A549 (cell line): ENCODE results near the gene FOXP1. TPM values are rescaled to one million over a fixed set of nuclear protein-coding genes. Genes with fewer than 3 reads are reported as not detected.

Experiments
- ATAC-seq, 2 experiments: fragments of 200-7000 bp in 1 of 2; fragments of >200 bp in 1 of 2; cut with Nextera tagmentation in 1 of 2; cut with Tn5 transposase in 1 of 2; 3 replicates each; pipeline versions ENCODE4 v1.8.0 to v1.9.1; 2018 to 2020; ENCODE audit warnings: mild to moderate bottlenecking in 1 of 2, moderate library complexity in 1 of 2
- CTCF ChIA-PET: fragments of 300-600 bp; sonication (Branson Sonifier 250); formaldehyde crosslinking; extraction: SDS; loops from one replicate; lab custom pipeline; 2021; ENCODE audit warnings: antibody characterized with exemption, inconsistent platforms; lab: Yijun Ruan, JAX
- POLR2A ChIA-PET: fragments of 350-600 bp; formaldehyde crosslinking; extraction: SDS; loops from one replicate; lab custom pipeline; 2021; ENCODE audit warnings: antibody characterized with exemption, inconsistent platforms; lab: Yijun Ruan, JAX
- DNase-seq, 2 experiments: peaks; one replicate each; pipeline versions ENCODE4 v3.0.0 to v3.0.0-alpha.2; 2011 to 2016; ENCODE audit warnings: low read depth in 1 of 2, low spot score in 1 of 2
- FAIRE-seq: peaks from 2 replicates; lab custom pipeline; 2011; peaks lifted over from hg19 to GRCh38; lab: Jason Lieb, UNC
- H3K27ac ChIP-seq, 2 experiments: fragments of >200 bp; sonication (Bioruptor Twin); formaldehyde crosslinking; 3 replicates each; pipeline ENCODE4 v1.5.1; 2016 to 2017
- H3K4me1 ChIP-seq: fragments of >200 bp; sonication (Bioruptor Twin); formaldehyde crosslinking; 3 replicates; pipeline ENCODE4 v1.6.1; 2016
- H3K4me2 ChIP-seq: fragments of >200 bp; sonication (Bioruptor Twin); formaldehyde crosslinking; 3 replicates; pipeline ENCODE4 v1.6.1; 2016
- H3K4me3 ChIP-seq: fragments of >200 bp; sonication (Bioruptor Twin); formaldehyde crosslinking; 3 replicates; pipeline ENCODE4 v1.5.1; 2016
- H3K9me3 ChIP-seq: fragments of >200 bp; sonication (Bioruptor Twin); formaldehyde crosslinking; 3 replicates; pipeline ENCODE4 v1.6.1; 2016
- CBX2 ChIP-seq: fragments of 200-600 bp; sonication (generic); IDR thresholded peaks from 2 replicates; pipeline ENCODE4 v1.6.1; 2016; ENCODE audit warnings: low read depth, mild to moderate bottlenecking, borderline replicate concordance
- CBX8 ChIP-seq: fragments of 200-600 bp; sonication (generic); IDR thresholded peaks from 2 replicates; pipeline ENCODE4 v1.6.1; 2016
- CHD4 ChIP-seq: fragments of 200-600 bp; sonication (generic); IDR thresholded peaks from 2 replicates; pipeline ENCODE4 v1.6.1; 2016; ENCODE audit warnings: antibody characterized with exemption, mild to moderate bottlenecking, borderline replicate concordance
- FOSL2 ChIP-seq, 2 experiments: fragments of 450-650 bp in 1 of 2; fragments of >200 bp in 1 of 2; sonication (Bioruptor Twin) in 1 of 2; formaldehyde crosslinking; IDR thresholded peaks; 2 replicates each; pipeline versions ENCODE4 v1.5.0 to v1.6.1; 2016 to 2020; ENCODE audit warnings: mild to moderate bottlenecking in 1 of 2, moderate library complexity in 1 of 2
- HDAC2 ChIP-seq: fragments of 200-600 bp; sonication (generic); IDR thresholded peaks from 2 replicates; pipeline ENCODE4 v1.6.1; 2016
- HEYL ChIP-seq: fragments of 250-450 bp; sonication (Bioruptor Pico); IDR thresholded peaks from 2 replicates; pipeline ENCODE4 v1.8.0; 2021; ENCODE audit warnings: mild to moderate bottlenecking, moderate library complexity
- MAZ ChIP-seq: fragments of 150-350 bp; IDR thresholded peaks from 2 replicates; pipeline ENCODE4 v1.6.1; 2014; ENCODE audit warnings: antibody characterized with exemption, low read depth, low read length, borderline replicate concordance
- NFE2L2 ChIP-seq: fragments of 150-350 bp; conservative IDR thresholded peaks from 2 replicates; pipeline ENCODE4 v1.6.1; 2014; ENCODE audit warnings: low read length
- POLR2A ChIP-seq: IDR thresholded peaks from 2 replicates; pipeline ENCODE4 v1.6.1; 2012; ENCODE audit warnings: mild to moderate bottlenecking, low read length
- POLR2AphosphoS2 ChIP-seq: conservative IDR thresholded peaks from 2 replicates; pipeline ENCODE4 v1.6.1; 2012; ENCODE audit warnings: low read length, improper control_type of control experiment, inconsistent platforms
- RFX5 ChIP-seq: fragments of 450-650 bp; IDR thresholded peaks from 2 replicates; pipeline ENCODE4 v1.7.1; 2014; ENCODE audit warnings: antibody characterized with exemption, mild to moderate bottlenecking, moderate library complexity
- RNF2 ChIP-seq: fragments of 200-600 bp; sonication (generic); IDR thresholded peaks from 2 replicates; pipeline ENCODE4 v1.6.1; 2016; ENCODE audit warnings: low read depth, mild to moderate bottlenecking, antibody characterized with exemption, moderate library complexity, borderline replicate concordance
- whole genome bisulfite sequencing: methylation state at CpG from one replicate; pipeline ENCODE4 v1.1.6; 2017; ENCODE audit errors: missing lambda C conversion rate; 5-methylcytosine and 5-hydroxymethylcytosine counted together
- polyA plus RNA-seq, 4 experiments: library from polyadenylated mRNA; depleted of rRNA in 3 of 4; stranded (reverse); fragments of >200 nt; fragmentation: RNase III in 1 of 4; extraction: RNeasy Plus Mini Kit Qiagen cat#74134 plus additional on column Dnase treatment in 1 of 4; gene quantifications; 2 replicates in 3 of 4; 3 replicates in 1 of 4; pipeline ENCODE4 v1.2.3, GENCODE V29; 2011 to 2017
- TF ChIP-seq, protein P1 (sequence below): fragments of 200-600 bp; sonication (generic); IDR thresholded peaks from 2 replicates; pipeline ENCODE4 v1.6.1; 2016; ENCODE audit warnings: antibody characterized with exemption, mild to moderate bottlenecking, moderate library complexity
- TF ChIP-seq, protein P2 (sequence below): IDR thresholded peaks from 2 replicates; pipeline ENCODE4 v1.6.1; 2012; ENCODE audit warnings: low read depth, borderline replicate concordance
- TF ChIP-seq, protein P3 (sequence below): IDR thresholded peaks from 2 replicates; pipeline ENCODE4 v1.6.1; 2012
- TF ChIP-seq, protein P4 (sequence below): fragments of >200 bp; sonication (Bioruptor Twin); formaldehyde crosslinking; IDR thresholded peaks from 2 replicates; pipeline ENCODE4 v1.6.1; 2016

Gene FOXP1
- polyA plus RNA-seq, 2 of the 4 experiments (the other 2 are of a cell fraction): 12.8 to 13.9 TPM

DNA sequence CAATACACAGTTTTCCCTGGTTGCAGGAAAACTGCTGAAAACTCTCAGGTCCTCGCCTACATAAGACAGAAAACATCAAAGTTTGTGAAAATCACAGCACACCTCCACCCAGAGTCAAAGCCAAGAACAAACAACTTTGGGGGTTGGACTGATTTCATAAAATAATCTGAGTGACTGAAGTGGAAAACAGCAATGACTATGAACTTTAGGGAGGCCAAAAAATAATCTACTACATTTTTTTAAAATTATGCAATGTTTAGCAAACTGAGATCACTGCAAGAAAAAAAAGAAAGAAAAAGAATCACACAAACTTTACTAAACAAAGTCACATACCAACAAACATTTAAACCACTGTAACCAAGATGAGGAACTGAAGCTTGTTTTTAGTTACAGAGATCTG, 15.9 kb upstream of the FOXP1 start:
- 71% methylated on average over 1 of the region's 1 CpG for WGBS
- Histone ChIP-seq H3K4me1 (peaks cover 17% of the 10 kb centered on the region), H3K27ac (no peak overlapping the region), H3K4me3 (no peak overlapping the region), H3K9me3 (no peaks in the 10 kb centered on the region), H3K4me2 (no peak overlapping the region)
- ChIA-PET POLR2A (no interaction called here), CTCF (interaction anchor here (4.2 kb wide), 1 partner anchor 12 kb away, joined by 23 read pairs; no protein-coding TSS in a partner anchor)
- TF ChIP-seq, protein P1, sequence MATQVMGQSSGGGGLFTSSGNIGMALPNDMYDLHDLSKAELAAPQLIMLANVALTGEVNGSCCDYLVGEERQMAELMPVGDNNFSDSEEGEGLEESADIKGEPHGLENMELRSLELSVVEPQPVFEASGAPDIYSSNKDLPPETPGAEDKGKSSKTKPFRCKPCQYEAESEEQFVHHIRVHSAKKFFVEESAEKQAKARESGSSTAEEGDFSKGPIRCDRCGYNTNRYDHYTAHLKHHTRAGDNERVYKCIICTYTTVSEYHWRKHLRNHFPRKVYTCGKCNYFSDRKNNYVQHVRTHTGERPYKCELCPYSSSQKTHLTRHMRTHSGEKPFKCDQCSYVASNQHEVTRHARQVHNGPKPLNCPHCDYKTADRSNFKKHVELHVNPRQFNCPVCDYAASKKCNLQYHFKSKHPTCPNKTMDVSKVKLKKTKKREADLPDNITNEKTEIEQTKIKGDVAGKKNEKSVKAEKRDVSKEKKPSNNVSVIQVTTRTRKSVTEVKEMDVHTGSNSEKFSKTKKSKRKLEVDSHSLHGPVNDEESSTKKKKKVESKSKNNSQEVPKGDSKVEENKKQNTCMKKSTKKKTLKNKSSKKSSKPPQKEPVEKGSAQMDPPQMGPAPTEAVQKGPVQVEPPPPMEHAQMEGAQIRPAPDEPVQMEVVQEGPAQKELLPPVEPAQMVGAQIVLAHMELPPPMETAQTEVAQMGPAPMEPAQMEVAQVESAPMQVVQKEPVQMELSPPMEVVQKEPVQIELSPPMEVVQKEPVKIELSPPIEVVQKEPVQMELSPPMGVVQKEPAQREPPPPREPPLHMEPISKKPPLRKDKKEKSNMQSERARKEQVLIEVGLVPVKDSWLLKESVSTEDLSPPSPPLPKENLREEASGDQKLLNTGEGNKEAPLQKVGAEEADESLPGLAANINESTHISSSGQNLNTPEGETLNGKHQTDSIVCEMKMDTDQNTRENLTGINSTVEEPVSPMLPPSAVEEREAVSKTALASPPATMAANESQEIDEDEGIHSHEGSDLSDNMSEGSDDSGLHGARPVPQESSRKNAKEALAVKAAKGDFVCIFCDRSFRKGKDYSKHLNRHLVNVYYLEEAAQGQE: no peak
- TF ChIP-seq POLR2AphosphoS2 (no peak), HEYL (CRISPR knock-in tag) (no peak), RFX5 (no peak), POLR2A (no peak), CBX2 (no peak), RNF2 (no peak), CBX8 (no peak), MAZ (no peak), CHD4 (no peak)
- TF ChIP-seq, protein P2, sequence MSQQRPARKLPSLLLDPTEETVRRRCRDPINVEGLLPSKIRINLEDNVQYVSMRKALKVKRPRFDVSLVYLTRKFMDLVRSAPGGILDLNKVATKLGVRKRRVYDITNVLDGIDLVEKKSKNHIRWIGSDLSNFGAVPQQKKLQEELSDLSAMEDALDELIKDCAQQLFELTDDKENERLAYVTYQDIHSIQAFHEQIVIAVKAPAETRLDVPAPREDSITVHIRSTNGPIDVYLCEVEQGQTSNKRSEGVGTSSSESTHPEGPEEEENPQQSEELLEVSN: no peak
- TF ChIP-seq, protein P3, sequence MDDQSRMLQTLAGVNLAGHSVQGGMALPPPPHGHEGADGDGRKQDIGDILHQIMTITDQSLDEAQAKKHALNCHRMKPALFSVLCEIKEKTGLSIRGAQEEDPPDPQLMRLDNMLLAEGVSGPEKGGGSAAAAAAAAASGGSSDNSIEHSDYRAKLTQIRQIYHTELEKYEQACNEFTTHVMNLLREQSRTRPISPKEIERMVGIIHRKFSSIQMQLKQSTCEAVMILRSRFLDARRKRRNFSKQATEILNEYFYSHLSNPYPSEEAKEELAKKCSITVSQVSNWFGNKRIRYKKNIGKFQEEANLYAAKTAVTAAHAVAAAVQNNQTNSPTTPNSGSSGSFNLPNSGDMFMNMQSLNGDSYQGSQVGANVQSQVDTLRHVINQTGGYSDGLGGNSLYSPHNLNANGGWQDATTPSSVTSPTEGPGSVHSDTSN: no peak
- FAIRE-seq: no peak
- no peak for DNase-seq
- no peak for ATAC-seq

DNA sequence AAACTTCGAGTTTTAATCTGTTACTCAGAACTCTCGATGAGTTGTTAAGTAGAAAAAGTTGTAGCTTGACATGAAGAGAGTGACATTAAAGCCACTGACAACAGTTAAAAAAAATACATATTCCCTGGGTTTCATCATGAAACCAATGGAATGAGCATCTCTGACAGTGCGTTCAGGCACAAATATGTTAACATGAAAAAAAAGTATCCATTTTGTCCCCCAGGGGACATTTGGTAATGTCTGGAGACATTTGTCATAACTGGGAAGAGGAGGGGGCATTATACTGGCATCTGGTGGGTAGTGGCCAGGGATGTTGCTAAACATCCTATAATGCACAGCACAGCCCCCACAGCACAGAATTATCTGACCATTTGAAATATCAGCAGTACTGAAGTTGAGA, 14.8 kb upstream of the FOXP1 start:
- no peak overlapping the region for H3K4me3 ChIP-seq
- H3K4me2 ChIP-seq: no peak overlapping the region
- ATAC-seq: no peak
- DNase-seq: no peak
- no peak for FAIRE-seq
- H3K4me1 ChIP-seq: peaks cover 17% of the 10 kb centered on the region
- CTCF ChIA-PET: interaction anchor here (1.0 to 1.5 kb wide), 3 partner anchors 10 to 88 kb away, joined by 3 to 4 read pairs (median 3); no protein-coding TSS in a partner anchor
- H3K27ac ChIP-seq: no peak overlapping the region
- TF ChIP-seq FOSL2 (IDR thresholded peaks at IDR 0.05) (no peak), FOSL2 (CRISPR knock-in tag; IDR thresholded peaks at IDR 0.05) (no peak), CBX8 (no peak), HDAC2 (no peak)
- TF ChIP-seq, protein P4, sequence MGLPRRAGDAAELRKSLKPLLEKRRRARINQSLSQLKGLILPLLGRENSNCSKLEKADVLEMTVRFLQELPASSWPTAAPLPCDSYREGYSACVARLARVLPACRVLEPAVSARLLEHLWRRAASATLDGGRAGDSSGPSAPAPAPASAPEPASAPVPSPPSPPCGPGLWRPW: no peak
- H3K9me3 ChIP-seq: no peaks in the 10 kb centered on the region
- WGBS: 37% methylated on average over 3 of the region's 3 CpGs
- POLR2A ChIA-PET: no interaction called here

DNA sequence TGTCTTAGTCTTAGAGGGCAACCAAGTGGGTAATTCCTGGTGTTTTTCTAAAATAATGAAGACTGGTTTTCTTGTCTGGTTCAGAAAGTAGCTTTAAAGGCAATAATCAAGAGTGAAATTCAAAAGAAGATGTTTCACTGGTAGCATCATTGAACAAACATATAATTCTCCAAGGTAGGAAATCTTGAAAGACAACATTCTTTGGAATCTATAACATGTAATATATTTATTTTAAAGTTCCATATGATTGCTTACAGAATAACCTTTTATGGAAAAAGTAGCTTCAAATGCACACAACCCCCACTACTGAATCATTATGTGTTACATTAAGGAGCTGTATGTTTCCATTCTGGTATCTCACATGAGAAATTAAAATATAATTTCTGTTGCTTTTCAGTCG, 13.8 kb upstream of the FOXP1 start:
- 85% methylated on average over 1 of the region's 1 CpG for WGBS
- ATAC-seq (no peak), DNase-seq (no peak), FAIRE-seq (no peak)
- no peak overlapping the region for H3K4me3 ChIP-seq
- CTCF ChIA-PET: interaction anchor here (0.7 to 1.5 kb wide), 4 partner anchors 9 to 87 kb away, joined by 3 to 4 read pairs (median 3); no protein-coding TSS in a partner anchor
- H3K27ac ChIP-seq: no peak overlapping the region
- H3K4me2 ChIP-seq: no peak overlapping the region
- no peaks in the 10 kb centered on the region for H3K9me3 ChIP-seq
- TF ChIP-seq NFE2L2: no peak
- no peak for TF ChIP-seq CBX8
- TF ChIP-seq, all 56 proteins: peak for 0
- H3K4me1 ChIP-seq: peaks cover 16% of the 10 kb centered on the region
- POLR2A ChIA-PET: no interaction called here
